ENCODE measurements around the gene DVL2. TPM values are rescaled to one million over a fixed set of nuclear protein-coding genes. Genes with fewer than 3 reads are reported as not detected.

The DVL2 gene
- total and polyA plus RNA-seq, 11 donors: 13.0 to 28.6 (median 17.2) TPM

DNA sequence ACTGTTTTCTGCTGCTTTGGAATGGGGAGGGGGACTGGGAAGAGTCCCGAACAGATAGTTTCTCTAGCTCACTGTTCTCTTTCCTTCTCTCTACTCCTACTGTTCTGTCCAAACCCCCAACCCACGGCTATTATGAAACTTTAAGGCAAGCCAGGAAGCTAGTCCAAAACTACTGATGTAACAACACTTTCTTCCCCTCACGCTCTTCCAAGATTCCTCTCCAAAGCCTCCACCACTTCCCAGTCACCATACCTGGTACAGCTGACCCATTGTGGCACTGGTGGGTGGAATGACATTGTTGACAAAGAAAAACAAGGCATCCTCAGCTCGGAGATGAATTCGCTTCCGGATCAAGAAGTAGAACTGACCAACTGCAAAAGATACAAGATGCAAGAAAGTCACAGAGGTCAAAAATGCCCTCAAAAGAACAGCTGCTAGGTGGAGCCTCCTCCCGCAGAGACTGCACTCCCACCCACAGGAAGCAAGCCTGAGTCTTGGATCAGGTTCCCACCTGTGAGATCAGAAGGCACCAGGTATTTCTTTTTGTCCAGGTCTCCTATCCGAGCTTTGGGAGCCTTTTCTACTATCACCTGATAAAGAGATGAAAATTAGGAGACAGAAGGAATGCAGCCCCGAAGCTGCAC, 6.9 kb upstream of the DVL2 start:
- WGBS, 4 donors: 33 to 38% (median 36%) methylated on average over 9 of the region's 9 CpGs
- Histone ChIP-seq H3K27me3 (no peaks in the 10 kb centered on the region), H3K4me3 (peak overlapping the region; percentile 53 to 95 (median 84)), H3K36me3 (peaks cover 0 to 50% (median 43%) of the 10 kb centered on the region in 9 donors), H3K27ac (peak overlapping the region; percentile 91 to 99 (median 97)), H3K9me3 (no peaks in the 10 kb centered on the region), H3K4me1 (peaks cover 5 to 42% (median 32%) of the 10 kb centered on the region in 12 donors)
- ATAC-seq: no peak
- TF ChIP-seq, protein P1, sequence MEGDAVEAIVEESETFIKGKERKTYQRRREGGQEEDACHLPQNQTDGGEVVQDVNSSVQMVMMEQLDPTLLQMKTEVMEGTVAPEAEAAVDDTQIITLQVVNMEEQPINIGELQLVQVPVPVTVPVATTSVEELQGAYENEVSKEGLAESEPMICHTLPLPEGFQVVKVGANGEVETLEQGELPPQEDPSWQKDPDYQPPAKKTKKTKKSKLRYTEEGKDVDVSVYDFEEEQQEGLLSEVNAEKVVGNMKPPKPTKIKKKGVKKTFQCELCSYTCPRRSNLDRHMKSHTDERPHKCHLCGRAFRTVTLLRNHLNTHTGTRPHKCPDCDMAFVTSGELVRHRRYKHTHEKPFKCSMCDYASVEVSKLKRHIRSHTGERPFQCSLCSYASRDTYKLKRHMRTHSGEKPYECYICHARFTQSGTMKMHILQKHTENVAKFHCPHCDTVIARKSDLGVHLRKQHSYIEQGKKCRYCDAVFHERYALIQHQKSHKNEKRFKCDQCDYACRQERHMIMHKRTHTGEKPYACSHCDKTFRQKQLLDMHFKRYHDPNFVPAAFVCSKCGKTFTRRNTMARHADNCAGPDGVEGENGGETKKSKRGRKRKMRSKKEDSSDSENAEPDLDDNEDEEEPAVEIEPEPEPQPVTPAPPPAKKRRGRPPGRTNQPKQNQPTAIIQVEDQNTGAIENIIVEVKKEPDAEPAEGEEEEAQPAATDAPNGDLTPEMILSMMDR (IDR thresholded peaks at IDR 0.05): no peak
- no peak for TF ChIP-seq POLR2A (IDR thresholded peaks at IDR 0.05)
- DNase-seq: no peak
- intact Hi-C loops (cut with DNase I): loop anchor here in 2 of 10 donors (10.0 kb wide), 2 partner anchors 334 to 604 kb away; partner anchors contain the start of gene CD68 (in 1 of the 2)

DNA sequence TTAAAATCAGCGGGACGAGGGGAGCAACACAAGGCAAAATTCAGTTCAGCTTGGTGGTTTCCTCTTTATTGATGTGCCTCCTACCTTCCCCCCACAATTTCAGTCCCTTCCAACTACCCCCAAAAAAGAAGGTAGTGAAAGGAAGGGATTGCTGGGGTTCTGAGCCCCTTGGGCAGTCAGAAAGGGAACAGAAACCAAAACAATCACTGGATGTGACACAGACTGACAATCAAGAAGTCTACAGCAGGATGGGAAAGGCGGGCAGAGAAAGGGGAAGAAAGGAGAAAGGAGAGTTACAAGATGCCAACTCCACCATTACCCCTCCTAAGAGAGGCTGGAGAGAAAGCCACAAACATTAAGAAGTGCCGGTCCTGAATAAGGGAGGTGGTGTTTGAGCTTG, 6.1 kb upstream of the DVL2 start:
- WGBS, 4 donors: 65 to 77% (median 71%) methylated on average over 4 of the region's 4 CpGs
- ATAC-seq (no peak), DNase-seq (peak in 1 of 5 donors; percentile 25)
- Histone ChIP-seq H3K4me1 (peaks cover 5 to 49% (median 33%) of the 10 kb centered on the region in 12 donors), H3K27me3 (no peaks in the 10 kb centered on the region), H3K27ac (peak overlapping the region in 11 of 12 donors; percentile 3 to 97 (median 92)), H3K36me3 (peaks cover 0 to 50% (median 43%) of the 10 kb centered on the region in 9 donors), H3K9me3 (no peaks in the 10 kb centered on the region), H3K4me3 (peak overlapping the region in 10 of 12 donors; percentile 0 to 93 (median 83))
- TF ChIP-seq, protein P1 (IDR thresholded peaks at IDR 0.05): no peak
- no peak for TF ChIP-seq POLR2A (IDR thresholded peaks at IDR 0.05)
- intact Hi-C loops (cut with DNase I): loop anchor here in 2 of 10 donors (10.0 kb wide), 2 partner anchors 334 to 604 kb away; partner anchors contain the start of gene CD68 (in 1 of the 2)

DNA sequence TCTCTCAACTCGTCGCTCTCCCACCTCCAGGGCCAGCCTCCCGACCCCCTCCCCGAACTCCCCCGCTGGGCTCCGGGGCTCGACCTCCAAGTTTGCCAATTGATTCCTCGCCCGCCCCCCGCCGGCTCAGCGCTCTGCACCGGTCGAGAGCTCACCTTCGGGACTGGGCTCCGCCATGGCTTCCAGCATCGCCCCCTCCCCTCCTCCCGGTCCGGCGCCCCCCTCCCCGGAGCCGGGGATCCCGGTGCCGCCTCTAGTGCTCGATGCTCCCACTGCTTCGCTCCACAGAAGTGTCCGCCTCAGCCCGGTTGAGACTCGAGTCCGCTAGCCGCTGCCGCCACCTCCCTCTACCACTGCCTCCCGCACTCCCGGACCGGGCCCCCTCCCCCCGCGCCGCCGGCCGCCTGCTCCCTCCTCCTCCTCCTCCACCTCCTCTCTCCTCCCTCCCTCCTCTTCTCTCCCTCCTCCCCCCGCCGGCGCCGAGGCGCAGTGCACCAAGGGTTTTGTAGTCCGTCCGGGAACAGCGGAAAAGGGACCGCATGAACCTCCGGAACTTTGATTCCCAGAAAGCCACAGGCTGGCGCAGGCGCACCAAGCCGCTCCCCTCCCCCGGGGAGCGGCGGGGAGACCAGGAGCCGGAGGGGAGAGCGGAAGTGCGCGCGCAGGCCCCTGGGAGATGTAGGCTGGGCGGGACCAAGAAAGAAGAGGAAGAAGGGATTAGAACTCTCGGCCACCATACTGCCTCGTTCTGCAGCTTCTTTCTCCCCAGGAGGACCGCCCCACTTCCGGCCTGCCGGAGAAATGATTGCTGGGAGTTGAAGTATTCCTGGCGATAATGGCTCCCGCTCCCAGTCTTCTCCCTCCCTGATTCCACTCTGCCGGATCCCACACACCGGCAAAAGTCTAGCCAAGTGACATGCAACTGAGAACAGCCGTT, 5.0 kb upstream of the DVL2 start, which contains the start of gene PHF23:
PHF23 (minus strand) TSS at position 367 of the 937 bp plus-strand sequence; CDS start at position 189, 178 bp downstream.
- ATAC-seq: peak; percentile 79 to 86 (median 84)
- intact Hi-C loops (cut with DNase I): loop anchor here in 4 of 10 donors (1.0 to 10.0 kb wide), 5 partner anchors 13 to 605 kb away; partner anchors contain the start of genes CD68 (in 2 of the 4), EIF5A (in 1 of the 4), ELP5 (in 1 of the 4) and POLR2A (in 1 of the 4)

More for the DNA sequence above, 5.0 kb upstream of the DVL2 start, which contains the start of gene PHF23:
- Histone ChIP-seq H3K27ac (peak within 1 kb of the TSS; percentile 81 to 98 (median 94)), H3K4me1 (peaks cover 5 to 58% (median 40%) of the 10 kb centered on the region in 12 donors), H3K9me3 (no peaks in the 10 kb centered on the region), H3K27me3 (no peaks in the 10 kb centered on the region), H3K4me3 (peak within 1 kb of the TSS; percentile 66 to 98 (median 90)), H3K36me3 (peaks cover 0 to 46% (median 35%) of the 10 kb centered on the region in 9 donors)
- WGBS, 4 donors: 1 to 2% (median 1%) methylated on average over 53 to 72 of the region's 72 CpGs
- DNase-seq: peak; percentile 99 to 100 (median 99)
- TF ChIP-seq, protein P1 (IDR thresholded peaks at IDR 0.05): peak in 1 of 12 donors; percentile 9
- peak in 1 of 2 donors; percentile 56 for TF ChIP-seq POLR2A (IDR thresholded peaks at IDR 0.05)

All from heart left ventricle (tissue), 16 donors.